Measurements from ENCODE around the gene LPAR3. TPM values are rescaled to one million over a fixed set of nuclear protein-coding genes. Genes with fewer than 3 reads are reported as not detected.

LPAR3 gene
- total RNA-seq, 1 donor from 2014 or later: 14.0 TPM

GRCh38 chr1:84781946-84782771 lies 110.8 kb downstream of the LPAR3 start:
- no peaks in the 10 kb centered on the region for H3K36me3 Mint-ChIP-seq (ENCODE audit: unreplicated experiment)
- H3K4me3 Mint-ChIP-seq (ENCODE audit: unreplicated experiment): peak overlapping the region; percentile 13
- H3K9me3 Mint-ChIP-seq (ENCODE audit: unreplicated experiment): no peaks in the 10 kb centered on the region
- peak; percentile 83 for TF ChIP-seq CTCF (IDR thresholded peaks at IDR 0.05; ENCODE audit: partially characterized antibody, unreplicated experiment)
- DNase-seq: peak; percentile 79
- H3K27ac Mint-ChIP-seq (ENCODE audit: unreplicated experiment): peak overlapping the region; percentile 11
- peaks cover 9% of the 10 kb centered on the region for H3K4me1 Mint-ChIP-seq (ENCODE audit: low read depth, unreplicated experiment)
- peaks cover 2% of the 10 kb centered on the region for H3K27me3 Mint-ChIP-seq (ENCODE audit: unreplicated experiment)

- peaks cover 10% of the 10 kb centered on the region for H3K4me1 Mint-ChIP-seq (ENCODE audit: low read depth, unreplicated experiment)
- no peaks in the 10 kb centered on the region for H3K9me3 Mint-ChIP-seq (ENCODE audit: unreplicated experiment)
- no peak for TF ChIP-seq CTCF (IDR thresholded peaks at IDR 0.05; ENCODE audit: partially characterized antibody, unreplicated experiment)
- H3K36me3 Mint-ChIP-seq (ENCODE audit: unreplicated experiment): no peaks in the 10 kb centered on the region
- no peak for DNase-seq
- no peak overlapping the region for H3K4me3 Mint-ChIP-seq (ENCODE audit: unreplicated experiment)
- peaks cover 2% of the 10 kb centered on the region for H3K27me3 Mint-ChIP-seq (ENCODE audit: unreplicated experiment)
- no peak overlapping the region for H3K27ac Mint-ChIP-seq (ENCODE audit: unreplicated experiment)
These were observed 112.8 kb downstream of the LPAR3 start for GRCh38 chr1:84780000-84780716.

- Mint-ChIP-seq H3K27me3 (ENCODE audit: unreplicated experiment) (no peaks in the 10 kb centered on the region), H3K27ac (ENCODE audit: unreplicated experiment) (no peak overlapping the region), H3K4me3 (ENCODE audit: unreplicated experiment) (no peak overlapping the region), H3K36me3 (ENCODE audit: unreplicated experiment) (no peaks in the 10 kb centered on the region), H3K4me1 (ENCODE audit: low read depth, unreplicated experiment) (peaks cover 10% of the 10 kb centered on the region), H3K9me3 (ENCODE audit: unreplicated experiment) (no peaks in the 10 kb centered on the region)
- DNase-seq: no peak
- no peak for TF ChIP-seq CTCF (IDR thresholded peaks at IDR 0.05; ENCODE audit: partially characterized antibody, unreplicated experiment)
These were observed 116.4 kb downstream of the LPAR3 start for GRCh38 chr1:84776639-84777038.

- Mint-ChIP-seq H3K4me3 (ENCODE audit: unreplicated experiment) (no peak overlapping the region), H3K27ac (ENCODE audit: unreplicated experiment) (no peak overlapping the region), H3K9me3 (ENCODE audit: unreplicated experiment) (no peaks in the 10 kb centered on the region), H3K36me3 (ENCODE audit: unreplicated experiment) (no peaks in the 10 kb centered on the region), H3K4me1 (ENCODE audit: low read depth, unreplicated experiment) (peaks cover 10% of the 10 kb centered on the region), H3K27me3 (ENCODE audit: unreplicated experiment) (no peaks in the 10 kb centered on the region)
- TF ChIP-seq CTCF (IDR thresholded peaks at IDR 0.05; ENCODE audit: partially characterized antibody, unreplicated experiment): no peak
- no peak for DNase-seq
These were observed 117.5 kb downstream of the LPAR3 start for GRCh38 chr1:84775535-84775920.

All from glutamatergic neuron (in vitro differentiated cells).